Left kidney (tissue), 2 donors: ENCODE measurements around the gene MPRIP. TPM values are rescaled to one million over a fixed set of nuclear protein-coding genes. Genes with fewer than 3 reads are reported as not detected.

Source experiments
- DNase-seq: peaks from one replicate; pipeline ENCODE4 v3.0.0-alpha.2; 2013
- polyA plus RNA-seq: library from polyadenylated mRNA; unstranded; fragments of 120-200 nt; gene quantifications from one replicate; pipeline ENCODE4 v1.2.1, GENCODE V29; 2013; ENCODE audit not compliant: insufficient read length

MPRIP gene
- polyA plus RNA-seq, 1 donor, result 169 TPM

- no peak for DNase-seq
Measured at GRCh38 chr17:17048106-17048505, 5.8 kb downstream of the MPRIP start.

- no peak for DNase-seq
Measured at GRCh38 chr17:17050346-17051345, 8.4 kb downstream of the MPRIP start.

DNA sequence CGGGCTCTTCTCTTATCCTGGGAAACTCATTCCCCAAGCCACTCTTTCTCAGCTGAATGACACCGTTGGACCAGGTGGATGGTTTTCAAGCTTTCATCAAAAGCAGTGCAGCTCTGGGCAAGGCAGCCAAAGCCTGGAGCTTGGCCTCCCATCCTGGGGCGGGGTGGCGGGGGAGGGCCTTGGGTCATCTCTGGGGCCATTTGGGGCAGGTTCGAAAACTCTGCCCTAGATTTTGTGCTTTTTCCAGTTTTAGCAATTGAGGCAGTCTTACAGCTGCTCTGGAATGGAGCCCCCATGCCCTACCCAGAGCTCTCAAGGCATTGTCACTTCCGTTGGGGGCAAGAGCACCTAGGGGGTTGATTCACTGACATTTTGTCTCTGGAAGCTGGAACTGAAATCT is 9.1 kb downstream of the MPRIP start:
- no peak for DNase-seq

DNA sequence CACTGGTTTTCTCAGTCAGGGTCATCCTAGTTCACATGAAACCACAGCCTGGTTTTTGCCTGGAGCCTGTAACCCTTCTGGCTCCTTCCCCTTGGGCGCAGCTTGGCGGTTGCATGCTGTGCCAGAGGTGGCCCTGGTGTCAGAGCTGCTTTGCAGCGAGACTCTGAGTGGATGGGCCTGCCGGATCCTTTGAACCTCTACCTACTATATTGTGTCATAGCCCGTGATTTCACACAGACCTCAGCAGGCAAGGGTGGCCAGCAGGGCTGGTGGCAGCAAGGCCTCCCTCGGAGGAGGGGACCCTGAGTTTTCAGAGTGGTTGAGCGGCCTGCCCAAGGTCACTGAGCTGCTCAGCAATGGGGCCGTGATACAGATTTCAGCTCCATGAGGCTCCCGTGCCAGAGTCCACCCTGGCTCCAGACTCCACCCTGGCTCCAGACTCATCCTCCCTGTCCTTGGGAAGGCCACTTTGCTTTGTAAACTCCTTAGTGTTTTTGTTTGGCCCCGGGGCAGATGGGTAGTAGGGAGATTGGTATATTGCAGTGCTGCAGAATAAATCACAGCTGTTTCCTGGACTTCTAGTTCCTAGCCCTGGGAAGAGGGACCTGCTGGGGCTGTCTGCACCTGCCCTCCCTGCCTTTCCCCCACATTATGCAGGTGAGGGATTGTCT is 9.7 kb downstream of the MPRIP start:
- DNase-seq, result no peak

DNA sequence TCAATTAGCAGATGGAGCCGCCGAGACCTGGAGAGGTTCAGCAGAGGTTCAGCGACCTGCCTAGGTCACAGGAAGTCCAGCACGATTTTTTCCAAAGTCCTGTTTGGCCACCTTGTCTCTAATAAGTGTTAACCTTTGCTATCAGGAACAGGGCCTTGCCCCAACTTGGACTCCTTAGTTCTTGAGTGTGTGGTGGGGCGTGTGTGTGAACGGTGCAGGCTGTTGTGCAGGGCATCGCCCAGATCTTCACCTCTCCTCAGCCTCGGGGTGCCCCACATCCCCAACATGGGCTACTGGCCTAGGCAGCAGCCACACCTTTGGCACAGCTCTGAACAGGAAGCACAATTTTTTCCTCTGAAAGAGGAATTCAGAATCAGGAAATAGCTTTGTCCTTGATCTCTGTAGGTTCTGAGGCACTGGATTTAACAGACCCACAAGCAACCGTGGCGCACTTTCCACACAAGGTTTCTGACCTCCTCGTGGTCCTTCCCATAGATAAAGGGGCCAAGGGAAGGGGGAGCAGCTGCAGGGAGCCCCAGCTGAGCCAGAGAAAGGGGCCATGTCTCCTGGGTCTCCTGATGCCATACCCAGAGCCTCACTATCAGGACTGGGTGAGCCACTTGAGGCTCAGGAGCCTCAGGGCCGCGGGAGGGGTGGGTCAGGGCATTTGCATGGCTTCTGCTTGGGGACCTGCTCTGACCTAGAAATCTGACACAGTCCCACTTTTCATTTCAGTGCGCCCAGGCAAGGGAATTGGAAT is 10.4 kb downstream of the MPRIP start:
- DNase-seq, result no peak

DNA sequence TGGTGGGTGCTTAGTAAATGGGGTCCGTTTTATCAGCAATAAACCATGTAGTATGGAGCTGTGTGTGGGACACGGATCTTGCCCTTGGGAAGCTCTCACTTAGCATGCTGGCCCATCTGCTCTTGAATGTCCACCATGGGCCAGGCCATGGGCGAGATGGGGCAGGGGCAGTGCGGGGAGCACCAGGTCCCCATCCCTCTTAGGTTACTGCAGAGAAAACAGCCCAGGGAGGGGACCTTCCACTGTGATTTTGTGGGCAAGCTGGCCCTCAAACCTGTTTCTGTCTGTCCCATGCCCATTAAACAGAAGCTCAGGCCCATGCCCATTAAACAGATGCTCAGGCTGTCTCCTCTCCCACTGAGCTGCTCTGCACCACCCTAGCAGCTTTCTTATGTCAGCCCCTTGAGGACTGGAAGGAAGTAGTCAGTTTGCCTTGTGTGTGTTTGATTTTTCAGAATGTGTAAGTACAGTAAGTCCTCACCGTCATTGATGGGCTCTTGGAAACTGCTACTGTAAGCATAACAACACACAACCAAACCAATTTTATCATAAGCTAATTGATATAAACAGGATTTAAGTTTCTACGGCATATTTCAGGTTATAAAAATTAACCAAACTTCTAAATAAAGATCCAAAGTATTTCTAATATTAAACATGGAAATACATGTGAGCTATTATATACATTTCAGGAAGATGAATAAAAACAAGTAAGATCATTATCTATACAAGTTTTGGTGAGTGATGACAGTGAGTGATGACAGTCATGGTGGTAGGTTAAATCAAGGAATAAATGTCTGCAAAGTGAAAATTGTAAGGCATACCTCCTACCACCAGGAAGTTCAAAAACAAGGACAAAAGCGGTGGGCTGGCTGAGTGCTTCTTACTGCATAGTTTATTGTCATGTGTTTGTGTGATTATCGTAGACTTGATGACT is 11.5 kb downstream of the MPRIP start:
- DNase-seq, result no peak

- no peak for DNase-seq
Measured at GRCh38 chr17:17054636-17055035, 12.4 kb downstream of the MPRIP start.

DNA sequence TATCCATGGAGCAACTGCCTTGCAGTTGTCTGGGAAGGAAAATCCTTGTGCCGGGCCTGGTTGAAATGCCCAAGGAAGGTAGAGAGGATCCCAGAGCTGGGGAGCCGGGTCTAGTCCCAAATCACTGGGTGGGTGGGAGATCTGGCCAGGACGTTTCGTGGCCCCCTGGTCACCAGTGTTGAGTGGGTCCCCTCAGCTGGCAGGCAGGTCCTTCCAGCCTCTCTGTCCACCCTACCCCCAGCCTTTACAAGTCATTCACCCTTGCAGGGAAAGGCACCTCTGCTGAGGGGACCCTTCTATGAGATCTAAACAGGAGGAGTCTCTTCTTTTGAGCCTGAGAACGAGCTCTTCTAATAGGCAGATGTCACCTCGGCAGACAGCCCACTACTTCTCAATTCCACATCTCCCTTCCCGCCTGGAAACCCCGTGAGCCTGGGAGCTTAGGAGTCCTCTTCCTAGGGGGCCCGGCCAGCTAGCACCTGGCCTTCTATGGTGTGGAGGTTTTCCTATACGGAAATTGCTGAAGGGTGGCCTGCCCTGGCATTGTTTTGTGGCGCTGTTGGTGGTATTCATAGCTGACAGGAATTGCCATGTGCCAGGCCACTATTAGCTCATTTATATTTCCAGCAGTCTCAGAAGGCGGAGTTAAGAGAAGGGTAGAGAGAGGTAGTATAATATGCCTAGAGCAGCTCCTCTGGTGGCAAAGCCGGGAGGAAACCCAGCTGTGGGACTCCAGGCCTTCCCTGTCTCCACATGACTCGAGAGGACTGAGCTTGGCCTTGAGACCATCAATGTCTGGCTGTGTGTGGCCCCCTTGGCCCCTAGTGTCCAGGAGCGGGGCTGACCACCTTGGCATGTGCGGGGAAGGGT is 13.3 kb downstream of the MPRIP start:
- DNase-seq, result no peak

DNA sequence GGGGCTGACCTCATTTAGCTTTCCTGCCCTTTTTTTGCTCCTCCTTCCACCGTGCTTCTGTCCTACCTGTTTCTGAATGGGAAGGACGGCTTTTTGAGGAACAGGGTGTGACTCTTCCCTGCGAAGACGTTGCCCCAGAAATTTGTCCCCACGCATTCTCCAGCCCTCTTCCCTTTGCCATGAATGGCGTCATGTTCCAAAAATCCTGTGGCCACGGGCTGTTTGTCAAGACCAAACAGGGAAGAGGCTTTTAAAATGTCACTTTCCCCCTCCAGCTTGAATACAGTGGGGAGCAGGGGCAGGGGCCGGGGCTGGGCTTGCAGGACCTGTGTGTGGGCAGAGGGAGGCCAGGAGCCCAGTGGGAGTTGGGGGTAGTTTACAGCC is 13.9 kb downstream of the MPRIP start:
- DNase-seq, result no peak

DNA sequence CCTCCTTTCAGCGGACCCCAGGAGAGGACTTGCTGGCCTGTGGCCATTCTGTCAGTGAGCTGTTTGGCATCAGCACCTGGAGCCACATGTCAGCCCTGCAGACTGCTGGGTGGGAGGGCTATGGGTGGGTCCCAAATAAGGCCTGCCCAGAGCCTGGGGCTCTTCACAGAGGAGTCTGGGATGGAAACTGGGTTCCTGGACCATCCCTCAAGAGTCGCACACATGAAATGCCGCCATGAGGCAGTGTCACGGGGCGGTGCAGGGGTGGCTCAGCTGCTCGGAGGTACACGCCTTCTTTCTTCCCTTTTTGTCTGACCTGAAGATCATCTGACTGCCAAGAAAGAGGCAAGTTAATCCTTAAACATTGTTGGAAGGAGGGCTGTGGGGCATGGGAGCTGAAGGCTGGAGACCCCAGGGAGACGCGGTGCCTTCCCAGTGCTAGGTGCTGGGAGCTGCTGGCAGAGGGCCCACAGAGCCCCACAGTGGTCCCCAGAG is 14.8 kb downstream of the MPRIP start:
- DNase-seq, result no peak

DNA sequence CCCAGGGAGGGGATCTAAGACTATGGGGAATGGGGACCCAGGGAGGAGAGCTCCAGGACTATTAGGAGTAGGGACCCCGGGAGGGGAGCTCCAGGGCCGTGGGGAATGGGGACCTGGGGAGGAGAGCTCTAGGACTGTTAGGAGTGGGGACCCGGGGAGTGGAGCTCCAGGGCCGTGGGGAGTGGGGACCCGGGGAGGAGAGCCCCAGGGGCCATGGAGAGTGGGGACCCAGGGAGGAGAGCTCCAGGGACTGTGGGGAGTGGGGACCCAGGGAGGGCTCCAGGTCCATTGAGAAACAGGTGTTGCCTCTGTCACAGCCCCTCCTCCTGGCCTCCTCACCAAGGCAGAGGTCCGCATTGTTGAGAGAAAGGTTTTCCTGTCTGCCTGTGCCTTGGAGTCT is 16.0 kb downstream of the MPRIP start:
- DNase-seq, result no peak

DNA sequence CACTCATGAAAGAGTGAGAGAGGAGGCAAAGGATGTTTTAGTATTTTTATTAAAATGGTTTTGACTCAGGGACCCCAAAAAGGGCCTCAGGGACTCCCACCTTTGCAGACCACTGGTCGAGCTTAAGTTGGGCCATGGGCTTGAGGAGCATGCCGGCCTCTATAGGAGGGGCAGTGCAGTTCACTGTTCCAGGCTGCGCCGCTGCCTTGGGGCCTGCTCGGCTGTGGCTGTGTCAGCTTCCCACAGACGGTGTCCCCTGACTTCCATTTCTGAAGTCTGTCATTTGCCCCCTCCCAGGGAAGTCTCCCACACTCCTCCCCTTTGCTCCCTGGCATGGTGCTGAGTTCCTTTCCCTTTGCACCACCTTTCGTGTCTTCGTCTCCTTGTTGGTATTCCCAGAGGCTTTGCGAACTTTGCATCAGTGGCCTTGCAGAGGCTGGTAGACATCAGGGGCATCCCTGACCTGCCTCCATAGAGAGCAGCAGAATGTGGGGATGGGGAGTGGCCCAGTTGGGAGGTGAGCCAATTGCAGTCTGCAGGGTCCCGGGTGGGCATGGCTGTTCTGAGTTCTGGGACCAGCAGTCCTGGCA is 17.1 kb downstream of the MPRIP start:
- DNase-seq, result no peak

DNA sequence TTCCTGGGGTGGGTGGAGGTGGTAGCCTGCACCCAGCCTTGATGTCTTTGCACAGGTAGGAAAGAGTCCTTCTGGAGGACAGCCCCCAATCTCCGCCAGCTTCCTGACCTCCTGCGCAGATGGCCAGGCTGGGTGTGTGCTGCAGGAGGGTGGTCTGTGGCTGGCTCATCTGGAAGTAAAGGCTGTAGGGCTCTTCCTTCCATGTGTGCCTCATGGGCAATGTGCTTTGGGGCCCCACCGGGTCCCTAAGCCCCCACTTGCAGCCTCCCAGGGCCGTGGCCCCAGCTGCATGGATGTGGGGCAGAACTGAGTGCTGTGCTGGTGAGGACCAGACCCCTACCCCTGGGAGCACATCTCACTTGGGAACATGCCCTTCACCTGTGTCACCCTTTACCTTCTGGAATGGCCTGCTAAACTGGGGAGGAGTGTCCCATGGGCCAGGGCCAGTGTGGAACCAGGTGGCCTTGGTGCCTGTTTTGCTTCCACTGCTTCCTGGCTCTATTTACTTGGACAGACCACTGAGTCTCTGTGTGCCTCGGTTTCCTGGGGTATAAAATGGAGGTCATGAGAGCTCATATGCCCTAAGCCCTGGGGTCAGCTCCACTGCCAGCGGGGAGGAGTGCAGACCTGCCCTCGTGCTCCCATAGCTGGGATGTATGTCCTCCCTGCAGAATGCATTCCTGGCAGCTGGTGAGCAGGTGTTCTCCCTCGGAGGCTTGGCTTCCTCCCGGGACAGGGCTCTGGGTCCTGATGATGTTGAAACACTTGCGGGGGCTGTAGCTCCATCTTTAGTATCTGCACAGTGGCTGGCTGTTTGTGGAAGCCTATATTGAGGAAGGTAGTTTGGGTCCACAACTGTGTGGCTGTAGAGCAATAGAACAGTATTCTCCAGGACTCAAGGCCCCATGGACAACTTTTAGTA is 18.0 kb downstream of the MPRIP start:
- DNase-seq, result no peak

DNA sequence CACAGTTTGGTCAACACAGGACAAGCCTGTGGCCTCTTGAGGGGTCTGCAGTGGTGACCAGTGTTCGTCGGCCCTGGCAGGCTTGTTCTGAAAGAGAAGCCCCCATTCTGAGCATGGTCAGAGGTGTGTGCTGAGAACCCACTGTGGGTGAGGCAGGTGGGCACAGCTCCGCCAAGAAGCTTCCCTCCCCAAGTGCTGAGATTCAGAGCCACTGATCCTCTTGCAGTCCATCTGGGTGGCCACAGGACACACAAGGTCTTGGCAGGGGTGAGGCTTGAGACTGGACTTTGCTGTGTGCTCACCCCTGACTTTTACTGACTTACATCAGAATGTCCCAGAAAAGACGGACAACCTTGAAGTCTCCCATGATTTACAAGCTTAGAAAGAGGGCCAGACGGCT is 18.7 kb downstream of the MPRIP start:
- DNase-seq, result no peak

GRCh38 chr17:17061516-17061915 is 19.3 kb downstream of the MPRIP start:
- no peak for DNase-seq

DNA sequence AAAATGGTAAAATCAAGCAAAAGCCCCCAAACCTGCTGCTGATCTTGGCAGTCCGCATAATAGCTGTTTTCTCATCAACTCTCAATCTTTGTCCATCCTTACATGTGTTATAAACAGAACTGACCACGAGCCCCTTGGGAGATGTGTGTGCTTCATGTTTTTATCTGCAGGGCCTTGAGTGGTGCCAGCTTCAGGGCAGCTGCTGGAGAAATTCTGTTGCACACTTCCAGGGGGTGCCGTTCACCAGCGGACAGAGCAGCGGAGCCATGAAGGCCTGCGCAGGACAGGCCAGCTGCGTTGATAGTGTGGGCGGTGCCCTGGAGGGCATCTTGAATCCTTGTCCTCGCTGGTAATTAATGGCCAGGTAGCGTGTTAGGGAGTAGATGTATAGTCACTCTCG is 20.1 kb downstream of the MPRIP start:
- no peak for DNase-seq

DNA sequence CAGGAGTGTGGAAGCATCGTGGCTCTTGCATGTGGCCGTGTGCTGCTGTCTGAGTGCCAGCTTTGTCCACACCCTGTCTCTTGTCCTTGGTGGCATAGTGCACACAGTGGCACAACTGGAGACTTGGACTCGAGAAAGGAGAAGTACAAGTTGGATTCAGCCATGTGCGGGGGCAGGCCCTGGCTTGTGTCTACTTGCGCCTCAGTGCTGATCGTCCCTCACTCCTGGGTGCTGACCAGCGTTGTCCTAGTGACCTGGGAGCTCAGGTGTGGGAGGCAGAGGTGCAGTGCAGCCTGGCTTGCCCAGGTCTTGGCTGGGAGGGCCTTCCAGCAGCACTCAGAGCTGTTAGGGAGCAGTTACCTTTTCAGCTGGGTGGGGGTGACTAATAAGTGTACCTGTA is 20.6 kb downstream of the MPRIP start:
- DNase-seq, result no peak

- DNase-seq, result no peak
Measured at GRCh38 chr17:17063546-17064122, 21.4 kb downstream of the MPRIP start.
